HEK293 (cell line): Measurements from ENCODE around the gene TTLL1.
A peak's percentile ranks its signal among the peaks of the same experiment; 100 is the strongest.

Experiments
- HOXA7 ChIP-seq: sonication (generic); formaldehyde crosslinking; IDR thresholded peaks from 2 replicates; pipeline ENCODE4 v1.8.1; 2022; ENCODE audit warnings: missing genetic modification reagents, borderline replicate concordance
- MZF1 ChIP-seq: fragments of 450-650 bp; formaldehyde crosslinking; IDR thresholded peaks from 2 replicates; pipeline ENCODE4 v1.5.1; 2017; ENCODE audit warnings: missing biosample characterization, missing genetic modification characterization, borderline replicate concordance
- REPIN1 ChIP-seq: fragments of 450-650 bp; formaldehyde crosslinking; IDR thresholded peaks from 2 replicates; pipeline ENCODE4 v1.5.1; 2017; ENCODE audit warnings: missing biosample characterization, missing genetic modification characterization, low read depth
- ZBTB1 ChIP-seq: fragments of 450-650 bp; formaldehyde crosslinking; IDR thresholded peaks from 2 replicates; pipeline ENCODE4 v1.5.1; 2016; ENCODE audit warnings: missing biosample characterization, missing genetic modification characterization
- ZFP37 ChIP-seq: fragments of 450-650 bp; formaldehyde crosslinking; IDR thresholded peaks from 2 replicates; pipeline ENCODE4 v1.5.1; 2016; ENCODE audit warnings: missing biosample characterization, missing genetic modification characterization
- ZNF175 ChIP-seq: fragments of 450-650 bp; formaldehyde crosslinking; IDR thresholded peaks from 2 replicates; pipeline ENCODE4 v1.5.1; 2016; ENCODE audit warnings: missing biosample characterization, missing genetic modification characterization
- ZNF184 ChIP-seq: fragments of 450-650 bp; IDR thresholded peaks from 2 replicates; pipeline ENCODE4 v1.5.1; 2018; ENCODE audit warnings: missing biosample characterization, mild to moderate bottlenecking, missing genetic modification characterization
- ZNF2 ChIP-seq: fragments of 450-650 bp; formaldehyde crosslinking; IDR thresholded peaks from 2 replicates; pipeline ENCODE4 v1.5.1; 2016; ENCODE audit warnings: missing biosample characterization, missing genetic modification characterization
- ZNF248 ChIP-seq: fragments of 450-650 bp; formaldehyde crosslinking; IDR thresholded peaks from 2 replicates; pipeline ENCODE4 v1.5.1; 2017; ENCODE audit warnings: missing biosample characterization, missing genetic modification characterization
- ZNF350 ChIP-seq: fragments of 450-650 bp; formaldehyde crosslinking; IDR thresholded peaks from 2 replicates; pipeline ENCODE4 v1.5.0; 2017; ENCODE audit warnings: missing biosample characterization, mild to moderate bottlenecking, missing genetic modification characterization
- ZNF610 ChIP-seq: fragments of 450-650 bp; formaldehyde crosslinking; IDR thresholded peaks from 2 replicates; pipeline ENCODE4 v1.5.1; 2016; ENCODE audit warnings: missing biosample characterization, missing genetic modification characterization, borderline replicate concordance
- ZNF626 ChIP-seq: fragments of 450-650 bp; sonication (Bioruptor Pico); formaldehyde crosslinking; IDR thresholded peaks from 2 replicates; pipeline ENCODE4 v1.5.1; 2018; ENCODE audit warnings: missing biosample characterization, missing genetic modification characterization, inconsistent platforms
- ZNF654 ChIP-seq: fragments of 450-650 bp; formaldehyde crosslinking; IDR thresholded peaks from 2 replicates; pipeline ENCODE4 v1.5.1; 2016; ENCODE audit warnings: low read depth, missing biosample characterization, missing genetic modification characterization
- ZNF664 ChIP-seq: fragments of 450-650 bp; formaldehyde crosslinking; IDR thresholded peaks from 2 replicates; pipeline ENCODE4 v1.5.1; 2016; ENCODE audit warnings: missing biosample characterization, missing genetic modification characterization
- ZNF76 ChIP-seq: fragments of 450-650 bp; formaldehyde crosslinking; IDR thresholded peaks from 2 replicates; pipeline ENCODE4; 2016; ENCODE audit warnings: low read depth, missing biosample characterization, missing genetic modification characterization, borderline replicate concordance
- ZNF776 ChIP-seq: fragments of 450-650 bp; formaldehyde crosslinking; IDR thresholded peaks from 2 replicates; pipeline ENCODE4 v1.5.0; 2017; ENCODE audit warnings: missing biosample characterization, missing genetic modification characterization, borderline replicate concordance
- TF ChIP-seq, protein P1 (sequence below): fragments of 450-650 bp; formaldehyde crosslinking; IDR thresholded peaks from 2 replicates; pipeline ENCODE4 v1.5.1; 2017; ENCODE audit warnings: missing biosample characterization, missing genetic modification characterization
- TF ChIP-seq, protein P2 (sequence below): fragments of 450-650 bp; formaldehyde crosslinking; IDR thresholded peaks from 2 replicates; pipeline ENCODE4 v1.5.1; 2017; ENCODE audit warnings: missing biosample characterization, missing genetic modification characterization
- TF ChIP-seq, protein P3 (sequence below): fragments of 450-650 bp; formaldehyde crosslinking; IDR thresholded peaks from 2 replicates; pipeline ENCODE4 v1.5.1; 2016; ENCODE audit warnings: missing biosample characterization, missing genetic modification characterization
- TF ChIP-seq, protein P4 (sequence below): fragments of 450-650 bp; formaldehyde crosslinking; IDR thresholded peaks from 2 replicates; pipeline ENCODE4 v1.5.1; 2016; ENCODE audit warnings: missing biosample characterization, missing genetic modification characterization, borderline replicate concordance
- TF ChIP-seq, protein P5 (sequence below): fragments of 450-650 bp; formaldehyde crosslinking; IDR thresholded peaks from 2 replicates; pipeline ENCODE4 v1.5.1; 2016; ENCODE audit warnings: missing biosample characterization, missing genetic modification characterization
- TF ChIP-seq, protein P6 (sequence below): fragments of 450-650 bp; formaldehyde crosslinking; IDR thresholded peaks from 2 replicates; pipeline ENCODE4 v1.5.1; 2016; ENCODE audit warnings: missing biosample characterization, missing genetic modification characterization
- TF ChIP-seq, protein P7 (sequence below): fragments of 450-650 bp; formaldehyde crosslinking; IDR thresholded peaks from 2 replicates; pipeline ENCODE4 v1.5.1; 2017; ENCODE audit warnings: missing biosample characterization, missing genetic modification characterization
- TF ChIP-seq, protein P8 (sequence below): fragments of 450-650 bp; formaldehyde crosslinking; IDR thresholded peaks from 2 replicates; pipeline ENCODE4 v1.5.1; 2016; ENCODE audit warnings: missing biosample characterization, missing genetic modification characterization

The TTLL1 gene

DNA sequence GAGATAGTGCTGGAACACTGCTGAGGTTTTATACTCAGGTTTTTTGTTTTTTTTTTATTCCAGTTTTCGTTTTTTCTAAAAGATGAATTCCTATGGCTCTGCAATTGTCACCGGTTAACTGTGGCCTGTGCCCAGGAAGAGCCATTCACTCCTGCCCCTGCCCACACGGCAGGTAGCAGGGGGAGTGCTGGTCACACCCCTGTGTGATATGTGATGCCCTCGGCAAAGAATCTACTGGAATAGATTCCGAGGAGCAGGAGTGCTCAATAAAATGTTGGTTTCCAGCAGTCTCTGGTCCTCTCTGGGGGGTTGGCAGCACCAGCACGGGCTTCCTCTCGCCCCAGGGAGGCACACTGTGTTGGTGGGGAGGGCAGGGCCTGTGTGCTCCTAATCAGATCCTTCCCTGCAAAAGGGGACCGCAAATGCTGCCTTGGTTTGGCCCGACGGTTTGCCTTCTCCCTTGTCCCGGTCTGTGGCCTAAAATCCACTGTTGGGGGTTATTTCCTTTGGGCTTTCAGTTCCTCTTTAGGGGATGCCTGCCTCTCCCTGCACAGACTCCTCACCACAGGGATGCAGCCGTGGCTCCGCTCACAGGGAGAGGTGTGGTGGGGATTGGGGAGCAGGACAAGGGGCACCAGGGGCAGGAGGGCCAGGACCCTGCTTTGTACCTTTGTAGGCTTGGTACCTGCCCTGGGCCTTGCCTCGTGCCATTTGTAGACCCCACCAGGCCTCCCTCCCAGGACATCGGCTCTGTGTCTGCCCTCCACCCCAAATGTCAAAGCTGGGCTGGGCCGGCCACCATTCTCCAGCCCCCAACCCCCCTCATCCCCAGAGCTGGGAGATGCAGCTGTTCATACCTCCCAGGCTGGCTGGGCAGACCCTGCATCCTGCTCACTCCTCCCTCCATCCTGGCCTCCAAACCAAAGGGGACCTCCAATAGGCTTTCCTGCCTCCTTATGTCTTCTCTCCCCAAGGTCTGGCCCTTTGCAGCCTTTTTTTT is 40.5 kb upstream of the TTLL1 start (continued):
- TF ChIP-seq, protein P1, sequence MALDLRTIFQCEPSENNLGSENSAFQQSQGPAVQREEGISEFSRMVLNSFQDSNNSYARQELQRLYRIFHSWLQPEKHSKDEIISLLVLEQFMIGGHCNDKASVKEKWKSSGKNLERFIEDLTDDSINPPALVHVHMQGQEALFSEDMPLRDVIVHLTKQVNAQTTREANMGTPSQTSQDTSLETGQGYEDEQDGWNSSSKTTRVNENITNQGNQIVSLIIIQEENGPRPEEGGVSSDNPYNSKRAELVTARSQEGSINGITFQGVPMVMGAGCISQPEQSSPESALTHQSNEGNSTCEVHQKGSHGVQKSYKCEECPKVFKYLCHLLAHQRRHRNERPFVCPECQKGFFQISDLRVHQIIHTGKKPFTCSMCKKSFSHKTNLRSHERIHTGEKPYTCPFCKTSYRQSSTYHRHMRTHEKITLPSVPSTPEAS (tag by site-specific recombination), result no peak
- TF ChIP-seq, protein P2, sequence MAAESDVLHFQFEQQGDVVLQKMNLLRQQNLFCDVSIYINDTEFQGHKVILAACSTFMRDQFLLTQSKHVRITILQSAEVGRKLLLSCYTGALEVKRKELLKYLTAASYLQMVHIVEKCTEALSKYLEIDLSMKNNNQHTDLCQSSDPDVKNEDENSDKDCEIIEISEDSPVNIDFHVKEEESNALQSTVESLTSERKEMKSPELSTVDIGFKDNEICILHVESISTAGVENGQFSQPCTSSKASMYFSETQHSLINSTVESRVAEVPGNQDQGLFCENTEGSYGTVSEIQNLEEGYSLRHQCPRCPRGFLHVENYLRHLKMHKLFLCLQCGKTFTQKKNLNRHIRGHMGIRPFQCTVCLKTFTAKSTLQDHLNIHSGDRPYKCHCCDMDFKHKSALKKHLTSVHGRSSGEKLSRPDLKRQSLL, result no peak
- TF ChIP-seq ZNF626 (tag by site-specific recombination) (no peak), ZNF76 (tag by site-specific recombination) (no peak), REPIN1 (tag by site-specific recombination) (no peak), MZF1 (tag by site-specific recombination) (no peak), ZNF175 (tag by site-specific recombination) (no peak), ZNF654 (tag by site-specific recombination) (no peak), ZFP37 (tag by site-specific recombination) (no peak), ZNF350 (tag by site-specific recombination) (no peak), ZNF2 (tag by site-specific recombination) (no peak), ZNF248 (tag by site-specific recombination) (no peak), ZBTB1 (no peak), HOXA7 (CRISPR knock-in tag) (no peak), ZNF776 (tag by site-specific recombination) (no peak), ZNF184 (tag by site-specific recombination) (no peak), ZNF664 (tag by site-specific recombination) (peak; percentile 38; the same call in 1 of the 2 replicates), ZNF610 (tag by site-specific recombination) (no peak)
- TF ChIP-seq, protein P3, sequence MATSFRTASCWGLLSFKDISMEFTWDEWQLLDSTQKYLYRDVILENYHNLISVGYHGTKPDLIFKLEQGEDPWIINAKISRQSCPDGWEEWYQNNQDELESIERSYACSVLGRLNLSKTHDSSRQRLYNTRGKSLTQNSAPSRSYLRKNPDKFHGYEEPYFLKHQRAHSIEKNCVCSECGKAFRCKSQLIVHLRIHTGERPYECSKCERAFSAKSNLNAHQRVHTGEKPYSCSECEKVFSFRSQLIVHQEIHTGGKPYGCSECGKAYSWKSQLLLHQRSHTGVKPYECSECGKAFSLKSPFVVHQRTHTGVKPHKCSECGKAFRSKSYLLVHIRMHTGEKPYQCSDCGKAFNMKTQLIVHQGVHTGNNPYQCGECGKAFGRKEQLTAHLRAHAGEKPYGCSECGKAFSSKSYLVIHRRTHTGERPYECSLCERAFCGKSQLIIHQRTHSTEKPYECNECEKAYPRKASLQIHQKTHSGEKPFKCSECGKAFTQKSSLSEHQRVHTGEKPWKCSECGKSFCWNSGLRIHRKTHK, result no peak
- TF ChIP-seq, protein P4, sequence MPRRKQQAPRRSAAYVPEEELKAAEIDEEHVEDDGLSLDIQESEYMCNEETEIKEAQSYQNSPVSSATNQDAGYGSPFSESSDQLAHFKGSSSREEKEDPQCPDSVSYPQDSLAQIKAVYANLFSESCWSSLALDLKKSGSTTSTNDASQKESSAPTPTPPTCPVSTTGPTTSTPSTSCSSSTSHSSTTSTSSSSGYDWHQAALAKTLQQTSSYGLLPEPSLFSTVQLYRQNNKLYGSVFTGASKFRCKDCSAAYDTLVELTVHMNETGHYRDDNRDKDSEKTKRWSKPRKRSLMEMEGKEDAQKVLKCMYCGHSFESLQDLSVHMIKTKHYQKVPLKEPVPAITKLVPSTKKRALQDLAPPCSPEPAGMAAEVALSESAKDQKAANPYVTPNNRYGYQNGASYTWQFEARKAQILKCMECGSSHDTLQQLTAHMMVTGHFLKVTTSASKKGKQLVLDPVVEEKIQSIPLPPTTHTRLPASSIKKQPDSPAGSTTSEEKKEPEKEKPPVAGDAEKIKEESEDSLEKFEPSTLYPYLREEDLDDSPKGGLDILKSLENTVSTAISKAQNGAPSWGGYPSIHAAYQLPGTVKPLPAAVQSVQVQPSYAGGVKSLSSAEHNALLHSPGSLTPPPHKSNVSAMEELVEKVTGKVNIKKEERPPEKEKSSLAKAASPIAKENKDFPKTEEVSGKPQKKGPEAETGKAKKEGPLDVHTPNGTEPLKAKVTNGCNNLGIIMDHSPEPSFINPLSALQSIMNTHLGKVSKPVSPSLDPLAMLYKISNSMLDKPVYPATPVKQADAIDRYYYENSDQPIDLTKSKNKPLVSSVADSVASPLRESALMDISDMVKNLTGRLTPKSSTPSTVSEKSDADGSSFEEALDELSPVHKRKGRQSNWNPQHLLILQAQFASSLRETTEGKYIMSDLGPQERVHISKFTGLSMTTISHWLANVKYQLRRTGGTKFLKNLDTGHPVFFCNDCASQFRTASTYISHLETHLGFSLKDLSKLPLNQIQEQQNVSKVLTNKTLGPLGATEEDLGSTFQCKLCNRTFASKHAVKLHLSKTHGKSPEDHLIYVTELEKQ (tag by site-specific recombination), result no peak
- TF ChIP-seq, protein P5, sequence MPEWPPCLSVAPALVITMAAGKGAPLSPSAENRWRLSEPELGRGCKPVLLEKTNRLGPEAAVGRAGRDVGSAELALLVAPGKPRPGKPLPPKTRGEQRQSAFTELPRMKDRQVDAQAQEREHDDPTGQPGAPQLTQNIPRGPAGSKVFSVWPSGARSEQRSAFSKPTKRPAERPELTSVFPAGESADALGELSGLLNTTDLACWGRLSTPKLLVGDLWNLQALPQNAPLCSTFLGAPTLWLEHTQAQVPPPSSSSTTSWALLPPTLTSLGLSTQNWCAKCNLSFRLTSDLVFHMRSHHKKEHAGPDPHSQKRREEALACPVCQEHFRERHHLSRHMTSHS (tag by site-specific recombination), result no peak
- TF ChIP-seq, protein P6, sequence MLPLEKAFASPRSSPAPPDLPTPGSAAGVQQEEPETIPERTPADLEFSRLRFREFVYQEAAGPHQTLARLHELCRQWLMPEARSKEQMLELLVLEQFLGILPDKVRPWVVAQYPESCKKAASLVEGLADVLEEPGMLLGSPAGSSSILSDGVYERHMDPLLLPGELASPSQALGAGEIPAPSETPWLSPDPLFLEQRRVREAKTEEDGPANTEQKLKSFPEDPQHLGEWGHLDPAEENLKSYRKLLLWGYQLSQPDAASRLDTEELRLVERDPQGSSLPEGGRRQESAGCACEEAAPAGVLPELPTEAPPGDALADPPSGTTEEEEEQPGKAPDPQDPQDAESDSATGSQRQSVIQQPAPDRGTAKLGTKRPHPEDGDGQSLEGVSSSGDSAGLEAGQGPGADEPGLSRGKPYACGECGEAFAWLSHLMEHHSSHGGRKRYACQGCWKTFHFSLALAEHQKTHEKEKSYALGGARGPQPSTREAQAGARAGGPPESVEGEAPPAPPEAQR (tag by site-specific recombination), result no peak
- TF ChIP-seq, protein P7, sequence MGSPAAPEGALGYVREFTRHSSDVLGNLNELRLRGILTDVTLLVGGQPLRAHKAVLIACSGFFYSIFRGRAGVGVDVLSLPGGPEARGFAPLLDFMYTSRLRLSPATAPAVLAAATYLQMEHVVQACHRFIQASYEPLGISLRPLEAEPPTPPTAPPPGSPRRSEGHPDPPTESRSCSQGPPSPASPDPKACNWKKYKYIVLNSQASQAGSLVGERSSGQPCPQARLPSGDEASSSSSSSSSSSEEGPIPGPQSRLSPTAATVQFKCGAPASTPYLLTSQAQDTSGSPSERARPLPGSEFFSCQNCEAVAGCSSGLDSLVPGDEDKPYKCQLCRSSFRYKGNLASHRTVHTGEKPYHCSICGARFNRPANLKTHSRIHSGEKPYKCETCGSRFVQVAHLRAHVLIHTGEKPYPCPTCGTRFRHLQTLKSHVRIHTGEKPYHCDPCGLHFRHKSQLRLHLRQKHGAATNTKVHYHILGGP (tag by site-specific recombination), result no peak
- TF ChIP-seq, protein P8, sequence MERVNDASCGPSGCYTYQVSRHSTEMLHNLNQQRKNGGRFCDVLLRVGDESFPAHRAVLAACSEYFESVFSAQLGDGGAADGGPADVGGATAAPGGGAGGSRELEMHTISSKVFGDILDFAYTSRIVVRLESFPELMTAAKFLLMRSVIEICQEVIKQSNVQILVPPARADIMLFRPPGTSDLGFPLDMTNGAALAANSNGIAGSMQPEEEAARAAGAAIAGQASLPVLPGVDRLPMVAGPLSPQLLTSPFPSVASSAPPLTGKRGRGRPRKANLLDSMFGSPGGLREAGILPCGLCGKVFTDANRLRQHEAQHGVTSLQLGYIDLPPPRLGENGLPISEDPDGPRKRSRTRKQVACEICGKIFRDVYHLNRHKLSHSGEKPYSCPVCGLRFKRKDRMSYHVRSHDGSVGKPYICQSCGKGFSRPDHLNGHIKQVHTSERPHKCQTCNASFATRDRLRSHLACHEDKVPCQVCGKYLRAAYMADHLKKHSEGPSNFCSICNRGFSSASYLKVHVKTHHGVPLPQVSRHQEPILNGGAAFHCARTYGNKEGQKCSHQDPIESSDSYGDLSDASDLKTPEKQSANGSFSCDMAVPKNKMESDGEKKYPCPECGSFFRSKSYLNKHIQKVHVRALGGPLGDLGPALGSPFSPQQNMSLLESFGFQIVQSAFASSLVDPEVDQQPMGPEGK (tag by site-specific recombination), result no peak
